A549 (cell line): ENCODE data around the gene MTHFR. TPM values are rescaled to one million over a fixed set of nuclear protein-coding genes. Genes with fewer than 3 reads are reported as not detected.

ENCODE experiments used
- ATAC-seq, 2 experiments: fragments of 200-7000 bp in 1 of 2; fragments of >200 bp in 1 of 2; cut with Nextera tagmentation in 1 of 2; cut with Tn5 transposase in 1 of 2; 3 replicates each; pipeline versions ENCODE4 v1.8.0 to v1.9.1; 2018 to 2020; ENCODE audit warnings: mild to moderate bottlenecking in 1 of 2, moderate library complexity in 1 of 2
- CTCF ChIA-PET: fragments of 300-600 bp; sonication (Branson Sonifier 250); formaldehyde crosslinking; extraction: SDS; loops from one replicate; lab custom pipeline; 2021; ENCODE audit warnings: antibody characterized with exemption, inconsistent platforms; lab: Yijun Ruan, JAX
- POLR2A ChIA-PET: fragments of 350-600 bp; formaldehyde crosslinking; extraction: SDS; loops from one replicate; lab custom pipeline; 2021; ENCODE audit warnings: antibody characterized with exemption, inconsistent platforms; lab: Yijun Ruan, JAX
- DNase-seq, 2 experiments: peaks; one replicate each; pipeline versions ENCODE4 v3.0.0 to v3.0.0-alpha.2; 2011 to 2016; ENCODE audit warnings: low read depth in 1 of 2, low spot score in 1 of 2
- FAIRE-seq: peaks from 2 replicates; lab custom pipeline; 2011; peaks lifted over from hg19 to GRCh38; lab: Jason Lieb, UNC
- H3K27ac ChIP-seq, 2 experiments: fragments of >200 bp; sonication (Bioruptor Twin); formaldehyde crosslinking; 3 replicates each; pipeline ENCODE4 v1.5.1; 2016 to 2017
- H3K4me1 ChIP-seq: fragments of >200 bp; sonication (Bioruptor Twin); formaldehyde crosslinking; 3 replicates; pipeline ENCODE4 v1.6.1; 2016
- H3K4me2 ChIP-seq: fragments of >200 bp; sonication (Bioruptor Twin); formaldehyde crosslinking; 3 replicates; pipeline ENCODE4 v1.6.1; 2016
- H3K4me3 ChIP-seq: fragments of >200 bp; sonication (Bioruptor Twin); formaldehyde crosslinking; 3 replicates; pipeline ENCODE4 v1.5.1; 2016
- H3K9me3 ChIP-seq: fragments of >200 bp; sonication (Bioruptor Twin); formaldehyde crosslinking; 3 replicates; pipeline ENCODE4 v1.6.1; 2016
- BHLHE40 ChIP-seq: IDR thresholded peaks from 2 replicates; pipeline ENCODE4 v1.6.1; 2012; ENCODE audit warnings: low read depth, low read length, inconsistent platforms
- CBX8 ChIP-seq: fragments of 200-600 bp; sonication (generic); IDR thresholded peaks from 2 replicates; pipeline ENCODE4 v1.6.1; 2016
- CHD4 ChIP-seq: fragments of 200-600 bp; sonication (generic); IDR thresholded peaks from 2 replicates; pipeline ENCODE4 v1.6.1; 2016; ENCODE audit warnings: antibody characterized with exemption, mild to moderate bottlenecking, borderline replicate concordance
- EHF ChIP-seq: fragments of 250-450 bp; sonication (Bioruptor Pico); IDR thresholded peaks from 2 replicates; pipeline ENCODE4 v1.5.0; 2020; ENCODE audit warnings: mild to moderate bottlenecking
- ESRRA ChIP-seq: fragments of 150-350 bp; IDR thresholded peaks from 2 replicates; pipeline ENCODE4 v1.6.1; 2014; ENCODE audit warnings: mild to moderate bottlenecking, low read length, borderline replicate concordance
- FOXS1 ChIP-seq: fragments of 250-450 bp; sonication (Bioruptor Pico); IDR thresholded peaks from 2 replicates; pipeline ENCODE4 v1.5.0; 2020; ENCODE audit warnings: mild to moderate bottlenecking, moderate library complexity
- GATA3 ChIP-seq: IDR thresholded peaks from 2 replicates; pipeline ENCODE4 v1.6.1; 2012; ENCODE audit warnings: borderline replicate concordance
- HOXA7 ChIP-seq: fragments of 250-450 bp; sonication (Bioruptor Pico); IDR thresholded peaks from 2 replicates; pipeline ENCODE4 v1.5.0; 2020; ENCODE audit warnings: mild to moderate bottlenecking, moderate library complexity
- HOXB5 ChIP-seq: fragments of 250-450 bp; sonication (Bioruptor Pico); IDR thresholded peaks from 2 replicates; pipeline ENCODE4 v1.5.0; 2020; ENCODE audit warnings: mild to moderate bottlenecking, moderate library complexity
- JUN ChIP-seq, 2 experiments: fragments of >200 bp; sonication (Bioruptor Twin); formaldehyde crosslinking; IDR thresholded peaks; 2 replicates in 1 of 2; 3 replicates in 1 of 2; pipeline ENCODE4 v1.6.1; 2016 to 2017
- KDM5A ChIP-seq: fragments of 200-600 bp; sonication (generic); IDR thresholded peaks from 2 replicates; pipeline ENCODE4 v1.6.1; 2016; ENCODE audit warnings: antibody characterized with exemption, mild to moderate bottlenecking
- MAX ChIP-seq: IDR thresholded peaks from 2 replicates; pipeline ENCODE4 v1.6.1; 2012
- NFE2L2 ChIP-seq: fragments of 150-350 bp; conservative IDR thresholded peaks from 2 replicates; pipeline ENCODE4 v1.6.1; 2014; ENCODE audit warnings: low read length
- PHF8 ChIP-seq: fragments of 200-600 bp; sonication (generic); IDR thresholded peaks from 2 replicates; pipeline ENCODE4 v1.6.1; 2016; ENCODE audit warnings: low read depth, mild to moderate bottlenecking, antibody characterized with exemption, moderate library complexity, borderline replicate concordance
- POLR2A ChIP-seq: IDR thresholded peaks from 2 replicates; pipeline ENCODE4 v1.6.1; 2012; ENCODE audit warnings: mild to moderate bottlenecking, low read length
- RAD21 ChIP-seq, 2 experiments: fragments of >200 bp in 1 of 2; sonication (Bioruptor Twin) in 1 of 2; formaldehyde crosslinking in 1 of 2; IDR thresholded peaks in 1 of 2; conservative IDR thresholded peaks in 1 of 2; 2 replicates in 1 of 2; 3 replicates in 1 of 2; pipeline ENCODE4 v1.6.1; 2012 to 2018; ENCODE audit warnings: inconsistent platforms in 1 of 2
- RFX5 ChIP-seq: fragments of 450-650 bp; IDR thresholded peaks from 2 replicates; pipeline ENCODE4 v1.7.1; 2014; ENCODE audit warnings: antibody characterized with exemption, mild to moderate bottlenecking, moderate library complexity
- RNF2 ChIP-seq: fragments of 200-600 bp; sonication (generic); IDR thresholded peaks from 2 replicates; pipeline ENCODE4 v1.6.1; 2016; ENCODE audit warnings: low read depth, mild to moderate bottlenecking, antibody characterized with exemption, moderate library complexity, borderline replicate concordance
- SMC3 ChIP-seq: fragments of >200 bp; sonication (Bioruptor Twin); formaldehyde crosslinking; IDR thresholded peaks from 3 replicates; pipeline ENCODE4 v1.6.1; 2018; ENCODE audit warnings: inconsistent platforms
- TFCP2L1 ChIP-seq: fragments of 250-450 bp; sonication (Bioruptor Pico); IDR thresholded peaks from 2 replicates; pipeline ENCODE4 v1.5.0; 2021; ENCODE audit warnings: mild to moderate bottlenecking
- ZC3H11A ChIP-seq: fragments of 450-650 bp; IDR thresholded peaks from 2 replicates; pipeline ENCODE4 v1.6.1; 2014; ENCODE audit warnings: antibody characterized with exemption, mild to moderate bottlenecking
- ZFP36 ChIP-seq: fragments of 450-650 bp; IDR thresholded peaks from 2 replicates; pipeline ENCODE4 v1.6.1; 2014; ENCODE audit warnings: borderline replicate concordance; ENCODE audit not compliant: partially characterized antibody
- ZNF302 ChIP-seq: fragments of 250-450 bp; sonication (Bioruptor Pico); IDR thresholded peaks from 2 replicates; pipeline ENCODE4 v1.9.0; 2021; ENCODE audit warnings: inconsistent platforms, mild to moderate bottlenecking, moderate library complexity
- WGBS: methylation state at CpG from one replicate; pipeline ENCODE4 v1.1.6; 2017; ENCODE audit errors: missing lambda C conversion rate; 5-methylcytosine and 5-hydroxymethylcytosine counted together
- polyA plus RNA-seq, 4 experiments: library from polyadenylated mRNA; depleted of rRNA in 3 of 4; stranded (reverse); fragments of >200 nt; fragmentation: RNase III in 1 of 4; extraction: RNeasy Plus Mini Kit Qiagen cat#74134 plus additional on column Dnase treatment in 1 of 4; gene quantifications; 2 replicates in 3 of 4; 3 replicates in 1 of 4; pipeline ENCODE4 v1.2.3, GENCODE V29; 2011 to 2017
- TF ChIP-seq, protein P1 (sequence below): fragments of 150-350 bp; IDR thresholded peaks from 2 replicates; pipeline ENCODE4 v1.6.1; 2014; ENCODE audit warnings: low read depth, mild to moderate bottlenecking, low read length
- TF ChIP-seq, protein P2 (sequence below): fragments of 200-600 bp; sonication (generic); IDR thresholded peaks from 2 replicates; pipeline ENCODE4 v1.6.1; 2016; ENCODE audit warnings: antibody characterized with exemption, mild to moderate bottlenecking, moderate library complexity

The MTHFR gene
- polyA plus RNA-seq, 2 of the 4 experiments (the other 2 are of a cell fraction) = 4.5 to 5.2 TPM

GRCh38 chr1:11741482-11741881 is 64.3 kb downstream of the MTHFR start:
- POLR2A ChIA-PET = no interaction called here
- Histone ChIP-seq H3K4me2 (no peak overlapping the region), H3K4me1 (peaks cover 14% of the 10 kb centered on the region), H3K4me3 (no peak overlapping the region), H3K27ac (no peak overlapping the region), H3K9me3 (no peaks in the 10 kb centered on the region)
- TF ChIP-seq EHF (CRISPR knock-in tag) (no peak), ESRRA (no peak), BHLHE40 (no peak), POLR2A (no peak), ZC3H11A (no peak), RFX5 (no peak), ZFP36 (no peak), PHF8 (no peak), JUN (IDR thresholded peaks at IDR 0.05) (no peak), FOXS1 (CRISPR knock-in tag) (no peak), SMC3 (no peak), TFCP2L1 (CRISPR knock-in tag) (no peak), RNF2 (no peak), ZNF302 (CRISPR knock-in tag) (no peak), CBX8 (no peak), GATA3 (no peak), NFE2L2 (no peak), MAX (no peak), HOXA7 (no peak)
- TF ChIP-seq, protein P1, sequence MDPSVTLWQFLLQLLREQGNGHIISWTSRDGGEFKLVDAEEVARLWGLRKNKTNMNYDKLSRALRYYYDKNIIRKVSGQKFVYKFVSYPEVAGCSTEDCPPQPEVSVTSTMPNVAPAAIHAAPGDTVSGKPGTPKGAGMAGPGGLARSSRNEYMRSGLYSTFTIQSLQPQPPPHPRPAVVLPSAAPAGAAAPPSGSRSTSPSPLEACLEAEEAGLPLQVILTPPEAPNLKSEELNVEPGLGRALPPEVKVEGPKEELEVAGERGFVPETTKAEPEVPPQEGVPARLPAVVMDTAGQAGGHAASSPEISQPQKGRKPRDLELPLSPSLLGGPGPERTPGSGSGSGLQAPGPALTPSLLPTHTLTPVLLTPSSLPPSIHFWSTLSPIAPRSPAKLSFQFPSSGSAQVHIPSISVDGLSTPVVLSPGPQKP = no peak
- CTCF ChIA-PET = no interaction called here
- FAIRE-seq (no peak), ATAC-seq (no peak), DNase-seq (no peak)
- 93% methylated on average over 4 of the region's 4 CpGs for WGBS

- no peak for FAIRE-seq
- WGBS = 73% methylated on average over 15 of the region's 15 CpGs
Observed at GRCh38 chr1:11740258-11741192, 65.2 kb downstream of the MTHFR start.

More at GRCh38 chr1:11740258-11741192, 65.2 kb downstream of the MTHFR start:
- Histone ChIP-seq H3K9me3 (no peaks in the 10 kb centered on the region), H3K4me3 (no peak overlapping the region), H3K27ac (no peak overlapping the region), H3K4me2 (no peak overlapping the region)
- CTCF ChIA-PET = interaction anchor here (1.0 kb wide), 1 partner anchor 9 kb away, joined by 5 read pairs; no protein-coding TSS in a partner anchor
- ATAC-seq (no peak), DNase-seq (no peak)
- POLR2A ChIA-PET = no interaction called here
- TF ChIP-seq CHD4 (no peak), KDM5A (no peak), RAD21 (conservative IDR thresholded peaks at IDR 0.05 in 1 of 2, IDR thresholded peaks at IDR 0.05 in 1 of 2) (no peak), HOXB5 (CRISPR knock-in tag) (no peak)
- TF ChIP-seq, protein P2, sequence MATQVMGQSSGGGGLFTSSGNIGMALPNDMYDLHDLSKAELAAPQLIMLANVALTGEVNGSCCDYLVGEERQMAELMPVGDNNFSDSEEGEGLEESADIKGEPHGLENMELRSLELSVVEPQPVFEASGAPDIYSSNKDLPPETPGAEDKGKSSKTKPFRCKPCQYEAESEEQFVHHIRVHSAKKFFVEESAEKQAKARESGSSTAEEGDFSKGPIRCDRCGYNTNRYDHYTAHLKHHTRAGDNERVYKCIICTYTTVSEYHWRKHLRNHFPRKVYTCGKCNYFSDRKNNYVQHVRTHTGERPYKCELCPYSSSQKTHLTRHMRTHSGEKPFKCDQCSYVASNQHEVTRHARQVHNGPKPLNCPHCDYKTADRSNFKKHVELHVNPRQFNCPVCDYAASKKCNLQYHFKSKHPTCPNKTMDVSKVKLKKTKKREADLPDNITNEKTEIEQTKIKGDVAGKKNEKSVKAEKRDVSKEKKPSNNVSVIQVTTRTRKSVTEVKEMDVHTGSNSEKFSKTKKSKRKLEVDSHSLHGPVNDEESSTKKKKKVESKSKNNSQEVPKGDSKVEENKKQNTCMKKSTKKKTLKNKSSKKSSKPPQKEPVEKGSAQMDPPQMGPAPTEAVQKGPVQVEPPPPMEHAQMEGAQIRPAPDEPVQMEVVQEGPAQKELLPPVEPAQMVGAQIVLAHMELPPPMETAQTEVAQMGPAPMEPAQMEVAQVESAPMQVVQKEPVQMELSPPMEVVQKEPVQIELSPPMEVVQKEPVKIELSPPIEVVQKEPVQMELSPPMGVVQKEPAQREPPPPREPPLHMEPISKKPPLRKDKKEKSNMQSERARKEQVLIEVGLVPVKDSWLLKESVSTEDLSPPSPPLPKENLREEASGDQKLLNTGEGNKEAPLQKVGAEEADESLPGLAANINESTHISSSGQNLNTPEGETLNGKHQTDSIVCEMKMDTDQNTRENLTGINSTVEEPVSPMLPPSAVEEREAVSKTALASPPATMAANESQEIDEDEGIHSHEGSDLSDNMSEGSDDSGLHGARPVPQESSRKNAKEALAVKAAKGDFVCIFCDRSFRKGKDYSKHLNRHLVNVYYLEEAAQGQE = no peak
- TF ChIP-seq, all 56 proteins: peak for 0
- peaks cover 14% of the 10 kb centered on the region for H3K4me1 ChIP-seq
